Lower leg skin (tissue), 4 donors: ENCODE measurements around the gene PCNX4. TPM values are rescaled to one million over a fixed set of nuclear protein-coding genes. Genes with fewer than 3 reads are reported as not detected.

Source experiments
- DNase-seq, 2 donors: peaks; one replicate each; pipeline ENCODE4 v3.0.0-alpha.2; 2019; ENCODE audit warnings: low spot score in 2 of 2
- H3K4me3 ChIP-seq: fragments of 200-600 bp; sonication (generic); 2 replicates; pipeline ENCODE4 v1.5.1; 2017; ENCODE audit warnings: mild to moderate bottlenecking, low read depth; ENCODE audit not compliant: poor library complexity, severe bottlenecking
- POLR2A ChIP-seq, 2 donors: fragments of 450-650 bp; IDR thresholded peaks; one replicate each; pipeline ENCODE4 v1.6.1; 2016 to 2017; ENCODE audit warnings: antibody characterized with exemption in 2 of 2, mild to moderate bottlenecking in 1 of 2, moderate library complexity in 1 of 2
- WGBS, 2 donors: methylation state at CpG; one replicate each; pipeline ENCODE4 v1.1.5; 2018; 5-methylcytosine and 5-hydroxymethylcytosine counted together
- intact Hi-C: fragments of 100-400 bp; cut with DNase I; formaldehyde crosslinking; loops from one replicate; pipeline ENCODE4 v1.15.0; 2023; ENCODE audit warnings: low total_unique reads
- total RNA-seq, 4 donors: library from RNA; depleted of rRNA; stranded (reverse); fragments of >200 nt; gene quantifications; one replicate each; pipeline ENCODE4 v1.1.0, GENCODE V29; 2016
- TF ChIP-seq, protein P1 (sequence below), 3 donors: fragments of 450-650 bp; IDR thresholded peaks; one replicate each; pipeline ENCODE4 v1.5.1; 2016; ENCODE audit warnings: antibody characterized with exemption in 3 of 3, mild to moderate bottlenecking in 3 of 3, moderate library complexity in 2 of 3

The PCNX4 gene
- total RNA-seq, 4 donors from 2014 or later: 24.7 to 48.0 (median 27.9) TPM

- WGBS, 2 donors: 96% methylated on average over 4 of the region's 4 CpGs
- no peak for DNase-seq
- no peak overlapping the region for H3K4me3 ChIP-seq
- intact Hi-C loops: loop anchor here (5.0 kb wide), 1 partner anchor 104 kb away; no protein-coding TSS in a partner anchor
- TF ChIP-seq POLR2A (IDR thresholded peaks at IDR 0.05): no peak
- TF ChIP-seq, protein P1, sequence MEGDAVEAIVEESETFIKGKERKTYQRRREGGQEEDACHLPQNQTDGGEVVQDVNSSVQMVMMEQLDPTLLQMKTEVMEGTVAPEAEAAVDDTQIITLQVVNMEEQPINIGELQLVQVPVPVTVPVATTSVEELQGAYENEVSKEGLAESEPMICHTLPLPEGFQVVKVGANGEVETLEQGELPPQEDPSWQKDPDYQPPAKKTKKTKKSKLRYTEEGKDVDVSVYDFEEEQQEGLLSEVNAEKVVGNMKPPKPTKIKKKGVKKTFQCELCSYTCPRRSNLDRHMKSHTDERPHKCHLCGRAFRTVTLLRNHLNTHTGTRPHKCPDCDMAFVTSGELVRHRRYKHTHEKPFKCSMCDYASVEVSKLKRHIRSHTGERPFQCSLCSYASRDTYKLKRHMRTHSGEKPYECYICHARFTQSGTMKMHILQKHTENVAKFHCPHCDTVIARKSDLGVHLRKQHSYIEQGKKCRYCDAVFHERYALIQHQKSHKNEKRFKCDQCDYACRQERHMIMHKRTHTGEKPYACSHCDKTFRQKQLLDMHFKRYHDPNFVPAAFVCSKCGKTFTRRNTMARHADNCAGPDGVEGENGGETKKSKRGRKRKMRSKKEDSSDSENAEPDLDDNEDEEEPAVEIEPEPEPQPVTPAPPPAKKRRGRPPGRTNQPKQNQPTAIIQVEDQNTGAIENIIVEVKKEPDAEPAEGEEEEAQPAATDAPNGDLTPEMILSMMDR (IDR thresholded peaks at IDR 0.05): no peak
These were observed 79.2 kb downstream of the PCNX4 start for GRCh38 chr14:60170948-60171347.

- TF ChIP-seq, protein P1 (IDR thresholded peaks at IDR 0.05): no peak
- DNase-seq: no peak
- WGBS, 2 donors: 92 to 98% methylated on average over 2 of the region's 2 CpGs
- no peak overlapping the region for H3K4me3 ChIP-seq
- intact Hi-C loops: loop anchor here (5.0 kb wide), 1 partner anchor 104 kb away; no protein-coding TSS in a partner anchor
These were observed 80.0 kb downstream of the PCNX4 start for GRCh38 chr14:60171690-60172089.

DNA sequence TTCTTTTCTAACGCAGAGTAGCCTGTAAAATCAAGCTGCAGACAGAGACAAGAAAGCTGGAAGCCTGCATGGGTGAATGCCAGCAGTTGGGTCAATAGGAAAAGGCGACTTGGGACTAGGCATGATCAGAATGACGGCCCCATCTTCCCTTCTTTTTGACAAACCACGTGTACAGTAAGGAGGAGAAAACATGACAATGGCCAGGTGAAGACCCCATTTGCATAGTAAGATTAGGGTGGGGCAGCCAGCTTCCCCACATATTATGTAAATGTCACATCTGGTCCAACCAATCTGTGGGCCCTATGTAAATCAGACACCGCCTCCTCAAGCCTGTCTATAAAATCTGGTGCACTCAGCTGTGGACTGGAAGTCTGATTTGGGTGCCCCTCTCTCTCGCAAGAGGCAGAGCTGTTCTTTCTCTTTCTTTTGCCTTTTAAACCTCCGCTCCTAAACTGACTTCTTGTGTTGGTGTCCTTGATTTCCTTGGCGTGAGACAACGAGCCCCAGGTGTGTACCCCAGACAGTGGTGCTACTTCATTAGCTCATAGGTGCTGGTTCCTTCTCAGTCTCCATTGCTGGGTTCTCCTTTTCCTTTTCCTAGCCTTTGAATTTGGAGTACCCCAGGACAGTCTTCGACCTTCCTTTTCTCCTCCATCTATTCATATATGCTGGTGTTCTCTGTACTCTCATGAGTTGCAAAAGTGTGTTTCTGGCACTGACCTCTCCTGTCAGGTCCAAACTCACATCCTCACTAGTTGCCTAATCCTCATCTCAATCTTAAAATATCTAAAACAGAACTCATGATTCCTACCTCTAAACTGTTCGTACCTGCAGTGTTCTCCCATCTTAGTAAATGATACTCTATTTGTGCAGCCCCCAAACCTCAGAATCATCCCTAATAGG lies 82.9 kb downstream of the PCNX4 start:
- no peak overlapping the region for H3K4me3 ChIP-seq
- 82 to 83% methylated on average over 11 of the region's 11 CpGs for WGBS, 2 donors
- intact Hi-C loops: loop anchor here (5.0 kb wide), 1 partner anchor 107 kb away; no protein-coding TSS in a partner anchor
- DNase-seq: no peak
- TF ChIP-seq, protein P1 (IDR thresholded peaks at IDR 0.05): no peak
- TF ChIP-seq POLR2A (IDR thresholded peaks at IDR 0.05): no peak

GRCh38 chr14:60175255-60175902 lies 83.7 kb downstream of the PCNX4 start:
- 86 to 89% methylated on average over 2 of the region's 2 CpGs for WGBS, 2 donors
- TF ChIP-seq POLR2A (IDR thresholded peaks at IDR 0.05): no peak
- TF ChIP-seq, protein P1 (IDR thresholded peaks at IDR 0.05): no peak
- intact Hi-C loops: no loop called here
- no peak for DNase-seq
- H3K4me3 ChIP-seq: no peak overlapping the region

GRCh38 chr14:60178164-60178563 lies 86.4 kb downstream of the PCNX4 start:
- no peak for DNase-seq
- TF ChIP-seq, protein P1 (IDR thresholded peaks at IDR 0.05): no peak
- TF ChIP-seq POLR2A (IDR thresholded peaks at IDR 0.05): no peak
- H3K4me3 ChIP-seq: no peak overlapping the region
- 100% methylated on average over 1 of the region's 1 CpG for WGBS, 2 donors
- intact Hi-C loops: no loop called here
